ENCODE results near the gene HDAC4. TPM values are rescaled to one million over a fixed set of nuclear protein-coding genes. Genes with fewer than 3 reads are reported as not detected.

The HDAC4 gene
- total and polyA plus RNA-seq, 4 donors = 2.9 to 37.2 (median 4.4) TPM

DNA sequence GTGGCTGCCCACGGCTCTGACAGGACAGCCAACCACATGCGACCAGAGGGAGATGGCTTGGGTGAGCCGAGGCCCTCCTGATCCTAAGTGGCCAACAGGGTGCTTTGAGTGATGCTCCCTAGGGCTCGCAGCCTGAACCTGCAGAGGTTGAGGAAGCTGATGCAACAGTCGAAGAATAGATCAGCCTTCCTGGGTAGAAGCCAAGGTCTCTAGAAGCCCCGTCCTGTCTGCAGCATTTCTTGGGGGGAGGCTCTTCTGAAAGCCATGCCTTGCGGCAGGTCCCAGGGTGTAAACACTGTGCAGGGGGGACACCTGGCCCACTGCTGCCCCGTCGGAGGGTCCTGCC, 136.4 kb downstream of the HDAC4 start:
- H3K9ac ChIP-seq (ENCODE audit: low read depth in 1 of 2, low read length in 2 of 2) = no peak overlapping the region
- WGBS = 70% methylated on average over 9 of the region's 9 CpGs
- no peaks in the 10 kb centered on the region for H3K27me3 ChIP-seq (ENCODE audit: control insufficient read depth in 4 of 4, insufficient read depth in 4 of 4, low read length in 3 of 4)
- H3K9me3 ChIP-seq (ENCODE audit: control insufficient read depth in 4 of 4, low read length in 3 of 4) = no peaks in the 10 kb centered on the region
- DNase-seq (ENCODE audit: low spot score) = no peak
- no peak overlapping the region for H3K4me3 ChIP-seq (ENCODE audit: low read depth in 1 of 3, low read length in 3 of 3)
- no peaks in the 10 kb centered on the region for H3K36me3 ChIP-seq (ENCODE audit: control insufficient read depth in 4 of 4, insufficient read depth in 3 of 4, low read depth in 1 of 4, low read length in 3 of 4)
- TF ChIP-seq, protein P1, sequence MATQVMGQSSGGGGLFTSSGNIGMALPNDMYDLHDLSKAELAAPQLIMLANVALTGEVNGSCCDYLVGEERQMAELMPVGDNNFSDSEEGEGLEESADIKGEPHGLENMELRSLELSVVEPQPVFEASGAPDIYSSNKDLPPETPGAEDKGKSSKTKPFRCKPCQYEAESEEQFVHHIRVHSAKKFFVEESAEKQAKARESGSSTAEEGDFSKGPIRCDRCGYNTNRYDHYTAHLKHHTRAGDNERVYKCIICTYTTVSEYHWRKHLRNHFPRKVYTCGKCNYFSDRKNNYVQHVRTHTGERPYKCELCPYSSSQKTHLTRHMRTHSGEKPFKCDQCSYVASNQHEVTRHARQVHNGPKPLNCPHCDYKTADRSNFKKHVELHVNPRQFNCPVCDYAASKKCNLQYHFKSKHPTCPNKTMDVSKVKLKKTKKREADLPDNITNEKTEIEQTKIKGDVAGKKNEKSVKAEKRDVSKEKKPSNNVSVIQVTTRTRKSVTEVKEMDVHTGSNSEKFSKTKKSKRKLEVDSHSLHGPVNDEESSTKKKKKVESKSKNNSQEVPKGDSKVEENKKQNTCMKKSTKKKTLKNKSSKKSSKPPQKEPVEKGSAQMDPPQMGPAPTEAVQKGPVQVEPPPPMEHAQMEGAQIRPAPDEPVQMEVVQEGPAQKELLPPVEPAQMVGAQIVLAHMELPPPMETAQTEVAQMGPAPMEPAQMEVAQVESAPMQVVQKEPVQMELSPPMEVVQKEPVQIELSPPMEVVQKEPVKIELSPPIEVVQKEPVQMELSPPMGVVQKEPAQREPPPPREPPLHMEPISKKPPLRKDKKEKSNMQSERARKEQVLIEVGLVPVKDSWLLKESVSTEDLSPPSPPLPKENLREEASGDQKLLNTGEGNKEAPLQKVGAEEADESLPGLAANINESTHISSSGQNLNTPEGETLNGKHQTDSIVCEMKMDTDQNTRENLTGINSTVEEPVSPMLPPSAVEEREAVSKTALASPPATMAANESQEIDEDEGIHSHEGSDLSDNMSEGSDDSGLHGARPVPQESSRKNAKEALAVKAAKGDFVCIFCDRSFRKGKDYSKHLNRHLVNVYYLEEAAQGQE (IDR thresholded peaks at IDR 0.05) = no peak
- TF ChIP-seq HNF4G (IDR thresholded peaks at IDR 0.05) = no peak
- no peak for TF ChIP-seq NR2F2 (IDR thresholded peaks at IDR 0.05)
- no peak for TF ChIP-seq JUND (IDR thresholded peaks at IDR 0.05)
- TF ChIP-seq RAD21 (IDR thresholded peaks at IDR 0.05) = no peak
- H3K4me1 ChIP-seq (ENCODE audit: control insufficient read depth in 4 of 4, insufficient read depth in 4 of 4, low read length in 3 of 4) = peaks cover 16 to 32% (median 26%) of the 10 kb centered on the region in 4 donors
- H3K27ac ChIP-seq (ENCODE audit: low read depth in 1 of 2, low read length in 2 of 2) = no peak overlapping the region

DNA sequence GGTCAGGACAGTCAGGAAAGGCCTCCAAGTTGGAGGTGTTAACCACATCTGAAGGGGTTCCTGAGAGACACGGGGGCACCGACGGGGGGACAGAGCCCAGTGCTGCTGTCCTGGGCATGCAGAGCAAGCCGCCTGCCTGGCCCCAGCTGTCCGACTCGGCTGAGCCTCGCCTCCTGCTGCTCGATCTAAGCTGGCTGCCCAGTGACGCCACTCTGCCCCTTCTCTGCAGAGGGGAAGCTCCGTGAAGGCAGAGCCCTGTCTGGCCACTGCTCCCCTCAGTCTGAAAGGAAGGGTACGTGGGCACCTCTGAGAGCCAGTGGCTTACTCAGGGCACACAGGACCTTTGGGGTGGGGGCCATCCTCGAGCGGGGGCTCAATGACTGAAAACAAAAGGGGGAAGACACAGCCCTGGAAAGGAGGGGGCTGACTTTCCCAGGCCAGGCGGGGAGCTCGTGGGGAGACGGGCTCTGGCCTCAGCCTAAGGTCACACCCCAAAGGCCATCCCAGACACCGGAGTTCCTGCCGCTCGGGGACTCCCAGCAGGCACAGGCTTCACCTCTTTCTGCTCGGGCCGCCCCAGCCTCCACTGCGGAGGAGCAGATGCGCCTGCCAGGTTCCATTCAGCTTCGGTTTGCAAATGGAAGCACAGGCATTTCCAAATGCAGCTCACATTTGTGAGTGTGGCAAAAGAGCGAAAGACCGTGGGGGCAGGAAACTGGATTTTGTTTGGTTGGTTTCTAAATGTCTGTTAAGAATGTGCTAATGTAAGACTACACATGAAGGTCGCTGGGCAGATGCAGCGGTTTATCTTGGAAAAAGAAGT, 136.9 kb downstream of the HDAC4 start:
- Histone ChIP-seq H3K36me3 (ENCODE audit: control insufficient read depth in 4 of 4, insufficient read depth in 3 of 4, low read depth in 1 of 4, low read length in 3 of 4) (no peaks in the 10 kb centered on the region), H3K9me3 (ENCODE audit: control insufficient read depth in 4 of 4, low read length in 3 of 4) (no peaks in the 10 kb centered on the region), H3K9ac (ENCODE audit: low read depth in 1 of 2, low read length in 2 of 2) (no peak overlapping the region), H3K27me3 (ENCODE audit: control insufficient read depth in 4 of 4, insufficient read depth in 4 of 4, low read length in 3 of 4) (no peaks in the 10 kb centered on the region), H3K4me1 (ENCODE audit: control insufficient read depth in 4 of 4, insufficient read depth in 4 of 4, low read length in 3 of 4) (peaks cover 16 to 32% (median 26%) of the 10 kb centered on the region in 4 donors), H3K27ac (ENCODE audit: low read depth in 1 of 2, low read length in 2 of 2) (no peak overlapping the region), H3K4me3 (ENCODE audit: low read depth in 1 of 3, low read length in 3 of 3) (no peak overlapping the region)
- TF ChIP-seq FOXA1 (IDR thresholded peaks at IDR 0.05) = no peak
- TF ChIP-seq FOXA2 (IDR thresholded peaks at IDR 0.05) = no peak
- TF ChIP-seq, protein P1 (IDR thresholded peaks at IDR 0.05) = no peak
- TF ChIP-seq SP1 (IDR thresholded peaks at IDR 0.05) = no peak
- TF ChIP-seq, protein P2, sequence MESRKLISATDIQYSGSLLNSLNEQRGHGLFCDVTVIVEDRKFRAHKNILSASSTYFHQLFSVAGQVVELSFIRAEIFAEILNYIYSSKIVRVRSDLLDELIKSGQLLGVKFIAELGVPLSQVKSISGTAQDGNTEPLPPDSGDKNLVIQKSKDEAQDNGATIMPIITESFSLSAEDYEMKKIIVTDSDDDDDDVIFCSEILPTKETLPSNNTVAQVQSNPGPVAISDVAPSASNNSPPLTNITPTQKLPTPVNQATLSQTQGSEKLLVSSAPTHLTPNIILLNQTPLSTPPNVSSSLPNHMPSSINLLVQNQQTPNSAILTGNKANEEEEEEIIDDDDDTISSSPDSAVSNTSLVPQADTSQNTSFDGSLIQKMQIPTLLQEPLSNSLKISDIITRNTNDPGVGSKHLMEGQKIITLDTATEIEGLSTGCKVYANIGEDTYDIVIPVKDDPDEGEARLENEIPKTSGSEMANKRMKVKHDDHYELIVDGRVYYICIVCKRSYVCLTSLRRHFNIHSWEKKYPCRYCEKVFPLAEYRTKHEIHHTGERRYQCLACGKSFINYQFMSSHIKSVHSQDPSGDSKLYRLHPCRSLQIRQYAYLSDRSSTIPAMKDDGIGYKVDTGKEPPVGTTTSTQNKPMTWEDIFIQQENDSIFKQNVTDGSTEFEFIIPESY (IDR thresholded peaks at IDR 0.05) = no peak
- TF ChIP-seq, protein P3, sequence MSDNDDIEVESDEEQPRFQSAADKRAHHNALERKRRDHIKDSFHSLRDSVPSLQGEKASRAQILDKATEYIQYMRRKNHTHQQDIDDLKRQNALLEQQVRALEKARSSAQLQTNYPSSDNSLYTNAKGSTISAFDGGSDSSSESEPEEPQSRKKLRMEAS (IDR thresholded peaks at IDR 0.05) = no peak
- TF ChIP-seq HNF4G (IDR thresholded peaks at IDR 0.05) = no peak
- no peak for TF ChIP-seq GABPA (IDR thresholded peaks at IDR 0.05 in 1 of 2, conservative IDR thresholded peaks at IDR 0.05 in 1 of 2)
- TF ChIP-seq, protein P4, sequence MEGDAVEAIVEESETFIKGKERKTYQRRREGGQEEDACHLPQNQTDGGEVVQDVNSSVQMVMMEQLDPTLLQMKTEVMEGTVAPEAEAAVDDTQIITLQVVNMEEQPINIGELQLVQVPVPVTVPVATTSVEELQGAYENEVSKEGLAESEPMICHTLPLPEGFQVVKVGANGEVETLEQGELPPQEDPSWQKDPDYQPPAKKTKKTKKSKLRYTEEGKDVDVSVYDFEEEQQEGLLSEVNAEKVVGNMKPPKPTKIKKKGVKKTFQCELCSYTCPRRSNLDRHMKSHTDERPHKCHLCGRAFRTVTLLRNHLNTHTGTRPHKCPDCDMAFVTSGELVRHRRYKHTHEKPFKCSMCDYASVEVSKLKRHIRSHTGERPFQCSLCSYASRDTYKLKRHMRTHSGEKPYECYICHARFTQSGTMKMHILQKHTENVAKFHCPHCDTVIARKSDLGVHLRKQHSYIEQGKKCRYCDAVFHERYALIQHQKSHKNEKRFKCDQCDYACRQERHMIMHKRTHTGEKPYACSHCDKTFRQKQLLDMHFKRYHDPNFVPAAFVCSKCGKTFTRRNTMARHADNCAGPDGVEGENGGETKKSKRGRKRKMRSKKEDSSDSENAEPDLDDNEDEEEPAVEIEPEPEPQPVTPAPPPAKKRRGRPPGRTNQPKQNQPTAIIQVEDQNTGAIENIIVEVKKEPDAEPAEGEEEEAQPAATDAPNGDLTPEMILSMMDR (IDR thresholded peaks at IDR 0.05; ENCODE audit: low read depth, low read length, missing input control) = no peak
- TF ChIP-seq YY1 (IDR thresholded peaks at IDR 0.05) = no peak
- DNase-seq (ENCODE audit: low spot score) = no peak
- 90% methylated on average over 28 of the region's 28 CpGs for WGBS
